H9 (cell line): ENCODE results near the gene CEP112. TPM values are rescaled to one million over a fixed set of nuclear protein-coding genes. Genes with fewer than 3 reads are reported as not detected.

Experiments used
- DNase-seq: peaks from one replicate; pipeline ENCODE4 v3.0.0-alpha.2; 2017
- H2AFZ ChIP-seq: one replicate; pipeline ENCODE4 v1.6.1; 2013; ENCODE audit warnings: mild to moderate bottlenecking, low read length, control low read depth, moderate library complexity
- H2AK5ac ChIP-seq: 2 replicates; pipeline ENCODE4 v1.6.1; 2013; ENCODE audit warnings: low read length, control low read depth, mixed read lengths; ENCODE audit not compliant: insufficient read length
- H2BK120ac ChIP-seq: one replicate; pipeline ENCODE4 v1.6.1; 2013; ENCODE audit warnings: low read depth, mild to moderate bottlenecking, low read length, control low read depth, inconsistent platforms; ENCODE audit not compliant: poor library complexity, severe bottlenecking
- H2BK12ac ChIP-seq: 2 replicates; pipeline ENCODE4 v1.6.1; 2013; ENCODE audit warnings: low read length, control low read depth, mixed read lengths, low read depth; ENCODE audit not compliant: insufficient read length
- H2BK15ac ChIP-seq: 2 replicates; pipeline ENCODE4 v1.6.1; 2013; ENCODE audit warnings: low read depth, low read length, control low read depth
- H2BK20ac ChIP-seq: one replicate; pipeline ENCODE4 v1.6.1; 2013; ENCODE audit warnings: low read depth, mild to moderate bottlenecking, low read length, control low read depth, inconsistent platforms; ENCODE audit not compliant: poor library complexity, severe bottlenecking
- H2BK5ac ChIP-seq: 2 replicates; pipeline ENCODE4 v1.6.1; 2013; ENCODE audit warnings: low read length, control low read depth, mixed read lengths; ENCODE audit not compliant: insufficient read length
- H3K14ac ChIP-seq: 2 replicates; pipeline ENCODE4 v1.6.1; 2013; ENCODE audit warnings: low read length, control low read depth; ENCODE audit not compliant: insufficient read depth
- H3K18ac ChIP-seq: 2 replicates; pipeline ENCODE4 v1.6.1; 2013; ENCODE audit warnings: low read depth, mild to moderate bottlenecking, mixed read lengths, low read length, control low read depth; ENCODE audit not compliant: insufficient read length
- H3K23ac ChIP-seq: 2 replicates; pipeline ENCODE4 v1.6.1; 2013; ENCODE audit warnings: low read length, control low read depth, mixed read lengths, low read depth; ENCODE audit not compliant: insufficient read length
- H3K23me2 ChIP-seq: 2 replicates; pipeline ENCODE4 v1.6.1; 2013; ENCODE audit warnings: low read depth, mild to moderate bottlenecking, mixed read lengths, low read length, control low read depth; ENCODE audit not compliant: insufficient read length, poor library complexity, severe bottlenecking
- H3K27ac ChIP-seq: 2 replicates; pipeline ENCODE4 v1.5.1; 2013; ENCODE audit warnings: low read length, control low read depth, mixed read lengths, low read depth; ENCODE audit not compliant: insufficient read length
- H3K27me3 ChIP-seq: 2 replicates; pipeline ENCODE4 v1.6.1; 2013; ENCODE audit warnings: low read length, control low read depth, inconsistent platforms; ENCODE audit not compliant: insufficient read depth
- H3K4ac ChIP-seq: 2 replicates; pipeline ENCODE4 v1.6.1; 2013; ENCODE audit warnings: low read depth, mild to moderate bottlenecking, control low read depth, inconsistent platforms, low read length, moderate library complexity
- H3K4me1 ChIP-seq: 2 replicates; pipeline ENCODE4 v1.6.1; 2013; ENCODE audit warnings: low read length, control low read depth, inconsistent platforms; ENCODE audit not compliant: insufficient read depth
- H3K4me2 ChIP-seq: 2 replicates; pipeline ENCODE4 v1.6.1; 2013; ENCODE audit warnings: low read length, control low read depth, mixed read lengths; ENCODE audit not compliant: insufficient read length, insufficient read depth
- H3K56ac ChIP-seq: 2 replicates; pipeline ENCODE4 v1.6.1; 2013; ENCODE audit warnings: low read depth, mild to moderate bottlenecking, mixed read lengths, low read length, control low read depth; ENCODE audit not compliant: insufficient read length
- H3K79me1 ChIP-seq: 2 replicates; pipeline ENCODE4 v1.6.1; 2013; ENCODE audit warnings: low read depth, mild to moderate bottlenecking, moderate library complexity, low read length, control low read depth, inconsistent platforms; ENCODE audit not compliant: insufficient read depth, poor library complexity, severe bottlenecking
- H3K79me2 ChIP-seq: 2 replicates; pipeline ENCODE4 v1.6.1; 2013; ENCODE audit warnings: low read length, control low read depth, inconsistent platforms; ENCODE audit not compliant: insufficient read depth
- H3K9ac ChIP-seq: 2 replicates; pipeline ENCODE4 v1.6.1; 2013; ENCODE audit warnings: low read length, control low read depth, mixed read lengths; ENCODE audit not compliant: insufficient read length; ENCODE audit errors: extremely low read depth
- H3K9me3 ChIP-seq: one replicate; pipeline ENCODE4 v1.6.1; 2013; ENCODE audit warnings: low read depth, low read length, inconsistent platforms; ENCODE audit not compliant: control insufficient read depth
- H3T11ph ChIP-seq: one replicate; pipeline ENCODE4 v1.6.1; 2013; ENCODE audit warnings: mild to moderate bottlenecking, low read length, control low read depth, inconsistent platforms
- H4K20me1 ChIP-seq: one replicate; pipeline ENCODE4 v1.6.1; 2013; ENCODE audit not compliant: control insufficient read depth, insufficient read length, insufficient read depth
- H4K5ac ChIP-seq: 2 replicates; pipeline ENCODE4 v1.6.1; 2013; ENCODE audit warnings: low read depth, mild to moderate bottlenecking, mixed read lengths, low read length, control low read depth; ENCODE audit not compliant: insufficient read length
- H4K8ac ChIP-seq: replicated peaks from 2 replicates; pipeline ENCODE4 v1.6.1; 2013; ENCODE audit warnings: low read length, control low read depth, mixed read lengths, low read depth; ENCODE audit not compliant: insufficient read length
- H4K91ac ChIP-seq: 2 replicates; pipeline ENCODE4 v1.6.1; 2013; ENCODE audit warnings: low read depth, mild to moderate bottlenecking, moderate library complexity, mixed read lengths, low read length, control low read depth; ENCODE audit not compliant: insufficient read length
- H3K27ac Mint-ChIP-seq, 3 experiments: 2 replicates in 2 of 3; 3 replicates in 1 of 3; pipeline ENCODE4 v1.8.0; 2020 to 2021; ENCODE audit warnings: mixed read lengths in 3 of 3, mild to moderate bottlenecking in 1 of 3, moderate library complexity in 1 of 3
- H3K27me3 Mint-ChIP-seq: 2 replicates; pipeline ENCODE4 v1.8.0; 2021; ENCODE audit warnings: low read depth, mild to moderate bottlenecking, moderate library complexity, mixed read lengths
- H3K36me3 Mint-ChIP-seq, 3 experiments: 2 replicates in 2 of 3; 3 replicates in 1 of 3; pipeline ENCODE4 v1.8.0; 2020 to 2021; ENCODE audit warnings: low read depth in 3 of 3, mixed read lengths in 3 of 3; ENCODE audit not compliant: insufficient read depth in 1 of 3
- H3K4me1 Mint-ChIP-seq, 2 experiments: 2 replicates each; pipeline ENCODE4 v1.8.0; 2020; ENCODE audit warnings: mixed read lengths in 2 of 2
- H3K4me3 Mint-ChIP-seq, 2 experiments: 2 replicates in 1 of 2; 3 replicates in 1 of 2; pipeline ENCODE4 v1.8.0; 2020 to 2021; ENCODE audit warnings: mild to moderate bottlenecking in 2 of 2, mixed read lengths in 2 of 2, moderate library complexity in 1 of 2
- H3K9me3 Mint-ChIP-seq, 2 experiments: 2 replicates in 1 of 2; 3 replicates in 1 of 2; pipeline ENCODE4 v1.8.0; 2020; ENCODE audit warnings: mild to moderate bottlenecking in 2 of 2, mixed read lengths in 2 of 2, moderate library complexity in 1 of 2
- WGBS: extraction: QIAGEN DNeasy Blood & Tissue Kit; methylation state at CpG from one replicate; pipeline ENCODE4 v1.1.7; 2013; ENCODE audit warnings: missing lambda C conversion rate, low lambda C conversion rate, mixed read lengths; ENCODE audit not compliant: insufficient read length; ENCODE audit errors: extremely low coverage; 5-methylcytosine and 5-hydroxymethylcytosine counted together
- total RNA-seq: library from RNA; stranded (reverse); gene quantifications from 2 replicates; pipeline ENCODE4 v1.2.1, GENCODE V29; 2021
- TF ChIP-seq, protein P1 (sequence below): fragments of 200-600 bp; sonication (generic); conservative IDR thresholded peaks from 3 replicates; pipeline ENCODE4 v1.8.0; 2021; ENCODE audit warnings: antibody characterized with exemption, mild to moderate bottlenecking

The CEP112 gene
- total RNA-seq, 1 experiment from 2014 or later: 5.4 TPM

DNA sequence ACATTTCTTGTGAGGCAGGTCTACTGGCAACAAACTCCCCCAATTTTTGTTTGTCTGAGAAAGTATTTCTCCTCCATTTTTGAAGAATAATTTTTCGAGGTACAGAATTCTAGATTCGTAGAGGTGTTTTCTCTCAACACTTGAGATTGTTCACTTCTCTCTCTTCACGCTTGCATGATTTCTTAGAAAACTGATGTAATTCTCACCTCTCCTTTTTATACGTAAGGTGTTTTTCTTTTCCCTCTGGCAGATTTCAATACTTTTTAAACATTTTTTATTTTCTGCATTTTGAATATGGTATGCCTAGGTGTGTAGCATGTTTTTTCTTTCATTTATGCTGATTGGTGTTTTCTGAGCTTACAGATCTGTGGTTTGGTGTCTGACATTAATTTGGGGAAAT lies 429.0 kb downstream of the CEP112 start:
- Histone ChIP-seq H3K4me2 (no peak overlapping the region), H2BK5ac (no peak overlapping the region), H2BK120ac (no peak overlapping the region), H3K9me3 (no peaks in the 10 kb centered on the region), H3K23me2 (no peaks in the 10 kb centered on the region), H4K8ac (no peak overlapping the region), H2AFZ (no peak overlapping the region), H2AK5ac (no peak overlapping the region), H3K4ac (no peak overlapping the region), H3K23ac (no peak overlapping the region), H3K79me1 (no peaks in the 10 kb centered on the region), H3K27ac (no peak overlapping the region), H3K4me1 (no peaks in the 10 kb centered on the region; the same call in 1 of the 2 replicates), H3K79me2 (no peaks in the 10 kb centered on the region), H4K20me1 (no peaks in the 10 kb centered on the region), H3K27me3 (no peaks in the 10 kb centered on the region), H3K14ac (no peak overlapping the region), H3K18ac (no peak overlapping the region), H2BK15ac (no peak overlapping the region), H4K91ac (no peak overlapping the region), H3T11ph (no peak overlapping the region), H2BK12ac (no peak overlapping the region), H2BK20ac (no peak overlapping the region), H4K5ac (no peak overlapping the region), H3K56ac (no peak overlapping the region), H3K9ac (no peak overlapping the region)
- TF ChIP-seq, protein P1, sequence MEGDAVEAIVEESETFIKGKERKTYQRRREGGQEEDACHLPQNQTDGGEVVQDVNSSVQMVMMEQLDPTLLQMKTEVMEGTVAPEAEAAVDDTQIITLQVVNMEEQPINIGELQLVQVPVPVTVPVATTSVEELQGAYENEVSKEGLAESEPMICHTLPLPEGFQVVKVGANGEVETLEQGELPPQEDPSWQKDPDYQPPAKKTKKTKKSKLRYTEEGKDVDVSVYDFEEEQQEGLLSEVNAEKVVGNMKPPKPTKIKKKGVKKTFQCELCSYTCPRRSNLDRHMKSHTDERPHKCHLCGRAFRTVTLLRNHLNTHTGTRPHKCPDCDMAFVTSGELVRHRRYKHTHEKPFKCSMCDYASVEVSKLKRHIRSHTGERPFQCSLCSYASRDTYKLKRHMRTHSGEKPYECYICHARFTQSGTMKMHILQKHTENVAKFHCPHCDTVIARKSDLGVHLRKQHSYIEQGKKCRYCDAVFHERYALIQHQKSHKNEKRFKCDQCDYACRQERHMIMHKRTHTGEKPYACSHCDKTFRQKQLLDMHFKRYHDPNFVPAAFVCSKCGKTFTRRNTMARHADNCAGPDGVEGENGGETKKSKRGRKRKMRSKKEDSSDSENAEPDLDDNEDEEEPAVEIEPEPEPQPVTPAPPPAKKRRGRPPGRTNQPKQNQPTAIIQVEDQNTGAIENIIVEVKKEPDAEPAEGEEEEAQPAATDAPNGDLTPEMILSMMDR: no peak
- H3K4me1 Mint-ChIP-seq: peaks cover 3 to 9% of the 10 kb centered on the region in 2 experiments; a peak in 2 of 4 replicates
- H3K36me3 Mint-ChIP-seq: no peaks in the 10 kb centered on the region
- no peaks in the 10 kb centered on the region for H3K9me3 Mint-ChIP-seq
- no peak for DNase-seq
- no peak overlapping the region for H3K4me3 Mint-ChIP-seq
- WGBS: no CpG with 5 or more reads among the region's 4 CpGs
- H3K27ac Mint-ChIP-seq: no peak overlapping the region
- no peaks in the 10 kb centered on the region for H3K27me3 Mint-ChIP-seq
